Upper lobe of left lung (tissue), 4 donors: ENCODE data around the gene SLC22A12.

Experiments
- CTCF ChIP-seq, 6 experiments: fragments of 450-650 bp in 4 of 6; fragments of 200-600 bp in 2 of 6; sonication (generic) in 2 of 6; IDR thresholded peaks; one replicate each; pipeline ENCODE4 v1.5.1; 2016 to 2019; ENCODE audit warnings: antibody characterized with exemption in 6 of 6
- POLR2A ChIP-seq, 4 donors: fragments of 450-650 bp; IDR thresholded peaks; one replicate each; pipeline ENCODE4 v1.5.1; 2016 to 2017; ENCODE audit warnings: antibody characterized with exemption in 4 of 4, mild to moderate bottlenecking in 2 of 4

- no peak for TF ChIP-seq CTCF (IDR thresholded peaks at IDR 0.05)
- TF ChIP-seq POLR2A (IDR thresholded peaks at IDR 0.05), result no peak
These were observed 21.6 kb upstream of the SLC22A12 start for GRCh38 chr11:64569300-64569970.
